T-helper 1 cell treated with Interleukin-12 subunit alpha and Interleukin-12 subunit beta and Interleukin-4 antibody, amounts not matched to agents 30 μg/mL and 1 μg/mL, for 36 hours (primary cell): ENCODE results near the gene MYL2.

Experiments
- H3K27ac Mint-ChIP-seq: one replicate; pipeline ENCODE4 v1.8.0; 2021; ENCODE audit warnings: mild to moderate bottlenecking, mixed read lengths
- H3K27me3 Mint-ChIP-seq: one replicate; pipeline ENCODE4 v1.8.0; 2021; ENCODE audit warnings: low read depth, mixed read lengths
- H3K36me3 Mint-ChIP-seq: one replicate; pipeline ENCODE4 v1.8.0; 2021; ENCODE audit warnings: low read depth, mixed read lengths
- H3K4me1 Mint-ChIP-seq: one replicate; pipeline ENCODE4 v1.8.0; 2021; ENCODE audit warnings: low read depth, mixed read lengths
- H3K4me3 Mint-ChIP-seq: one replicate; pipeline ENCODE4 v1.8.0; 2021; ENCODE audit warnings: mild to moderate bottlenecking, moderate library complexity, mixed read lengths
- H3K9me3 Mint-ChIP-seq: one replicate; pipeline ENCODE4 v1.8.0; 2021; ENCODE audit warnings: mixed read lengths

Gene MYL2

GRCh38 chr12:110893956-110894355 is 26.4 kb downstream of the MYL2 start:
- H3K36me3 Mint-ChIP-seq, result no peaks in the 10 kb centered on the region
- no peaks in the 10 kb centered on the region for H3K9me3 Mint-ChIP-seq
- H3K27ac Mint-ChIP-seq, result no peak overlapping the region
- H3K4me3 Mint-ChIP-seq, result no peak overlapping the region
- peaks cover 7% of the 10 kb centered on the region for H3K4me1 Mint-ChIP-seq
- peaks cover 26% of the 10 kb centered on the region for H3K27me3 Mint-ChIP-seq

GRCh38 chr12:110889361-110889760 is 31.0 kb downstream of the MYL2 start:
- Mint-ChIP-seq H3K36me3 (no peaks in the 10 kb centered on the region), H3K27me3 (peaks cover 17% of the 10 kb centered on the region), H3K4me3 (no peak overlapping the region), H3K27ac (no peak overlapping the region), H3K9me3 (no peaks in the 10 kb centered on the region), H3K4me1 (peaks cover 6% of the 10 kb centered on the region)

GRCh38 chr12:110888256-110888991 is 32.0 kb downstream of the MYL2 start:
- no peaks in the 10 kb centered on the region for H3K36me3 Mint-ChIP-seq
- H3K27ac Mint-ChIP-seq, result no peak overlapping the region
- no peaks in the 10 kb centered on the region for H3K9me3 Mint-ChIP-seq
- H3K4me1 Mint-ChIP-seq, result peaks cover 4% of the 10 kb centered on the region
- H3K27me3 Mint-ChIP-seq, result peaks cover 10% of the 10 kb centered on the region
- peak overlapping the region; percentile 18 for H3K4me3 Mint-ChIP-seq

- Mint-ChIP-seq H3K36me3 (no peaks in the 10 kb centered on the region), H3K4me1 (peaks cover 4% of the 10 kb centered on the region), H3K27ac (no peak overlapping the region), H3K27me3 (peaks cover 6% of the 10 kb centered on the region), H3K9me3 (no peaks in the 10 kb centered on the region), H3K4me3 (no peak overlapping the region)
These were observed 35.1 kb downstream of the MYL2 start for GRCh38 chr12:110885152-110885840.

GRCh38 chr12:110883251-110883650 is 37.1 kb downstream of the MYL2 start:
- H3K27ac Mint-ChIP-seq, result no peak overlapping the region
- no peaks in the 10 kb centered on the region for H3K9me3 Mint-ChIP-seq
- H3K4me1 Mint-ChIP-seq, result peaks cover 4% of the 10 kb centered on the region
- no peaks in the 10 kb centered on the region for H3K36me3 Mint-ChIP-seq
- H3K27me3 Mint-ChIP-seq, result peaks cover under 1% of the 10 kb centered on the region
- no peak overlapping the region for H3K4me3 Mint-ChIP-seq

- Mint-ChIP-seq H3K36me3 (no peaks in the 10 kb centered on the region), H3K4me3 (no peak overlapping the region), H3K9me3 (no peaks in the 10 kb centered on the region), H3K4me1 (no peaks in the 10 kb centered on the region), H3K27ac (no peak overlapping the region), H3K27me3 (no peaks in the 10 kb centered on the region)
These were observed 39.7 kb downstream of the MYL2 start for GRCh38 chr12:110880651-110881050.

GRCh38 chr12:110874781-110875180 is 45.6 kb downstream of the MYL2 start:
- Mint-ChIP-seq H3K4me1 (no peaks in the 10 kb centered on the region), H3K27me3 (peaks cover 19% of the 10 kb centered on the region), H3K36me3 (no peaks in the 10 kb centered on the region), H3K9me3 (no peaks in the 10 kb centered on the region), H3K27ac (no peak overlapping the region), H3K4me3 (no peak overlapping the region)

GRCh38 chr12:110874351-110874750 is 46.0 kb downstream of the MYL2 start:
- H3K4me1 Mint-ChIP-seq, result no peaks in the 10 kb centered on the region
- H3K4me3 Mint-ChIP-seq, result no peak overlapping the region
- H3K9me3 Mint-ChIP-seq, result no peaks in the 10 kb centered on the region
- H3K27me3 Mint-ChIP-seq, result peaks cover 19% of the 10 kb centered on the region
- H3K27ac Mint-ChIP-seq, result no peak overlapping the region
- H3K36me3 Mint-ChIP-seq, result no peaks in the 10 kb centered on the region

- H3K9me3 Mint-ChIP-seq, result no peaks in the 10 kb centered on the region
- H3K4me1 Mint-ChIP-seq, result no peaks in the 10 kb centered on the region
- peaks cover 19% of the 10 kb centered on the region for H3K27me3 Mint-ChIP-seq
- H3K36me3 Mint-ChIP-seq, result no peaks in the 10 kb centered on the region
- no peak overlapping the region for H3K27ac Mint-ChIP-seq
- no peak overlapping the region for H3K4me3 Mint-ChIP-seq
These were observed 48.3 kb downstream of the MYL2 start for GRCh38 chr12:110872100-110872499.

GRCh38 chr12:110869803-110870202 is 50.6 kb downstream of the MYL2 start:
- Mint-ChIP-seq H3K4me1 (no peaks in the 10 kb centered on the region), H3K27ac (no peak overlapping the region), H3K4me3 (no peak overlapping the region), H3K9me3 (no peaks in the 10 kb centered on the region), H3K36me3 (no peaks in the 10 kb centered on the region), H3K27me3 (peaks cover 12% of the 10 kb centered on the region)

GRCh38 chr12:110869026-110869425 is 51.4 kb downstream of the MYL2 start:
- H3K27ac Mint-ChIP-seq, result no peak overlapping the region
- H3K4me1 Mint-ChIP-seq, result no peaks in the 10 kb centered on the region
- H3K27me3 Mint-ChIP-seq, result peaks cover 10% of the 10 kb centered on the region
- H3K9me3 Mint-ChIP-seq, result no peaks in the 10 kb centered on the region
- H3K4me3 Mint-ChIP-seq, result no peak overlapping the region
- H3K36me3 Mint-ChIP-seq, result no peaks in the 10 kb centered on the region

- H3K4me3 Mint-ChIP-seq, result no peak overlapping the region
- H3K4me1 Mint-ChIP-seq, result no peaks in the 10 kb centered on the region
- no peaks in the 10 kb centered on the region for H3K9me3 Mint-ChIP-seq
- H3K27ac Mint-ChIP-seq, result no peak overlapping the region
- H3K27me3 Mint-ChIP-seq, result no peaks in the 10 kb centered on the region
- H3K36me3 Mint-ChIP-seq, result no peaks in the 10 kb centered on the region
These were observed 54.9 kb downstream of the MYL2 start for GRCh38 chr12:110865521-110865920.

GRCh38 chr12:110863161-110863560 is 57.2 kb downstream of the MYL2 start:
- no peaks in the 10 kb centered on the region for H3K9me3 Mint-ChIP-seq
- H3K27me3 Mint-ChIP-seq, result no peaks in the 10 kb centered on the region
- no peaks in the 10 kb centered on the region for H3K4me1 Mint-ChIP-seq
- H3K4me3 Mint-ChIP-seq, result no peak overlapping the region
- H3K27ac Mint-ChIP-seq, result no peak overlapping the region
- H3K36me3 Mint-ChIP-seq, result no peaks in the 10 kb centered on the region

- no peaks in the 10 kb centered on the region for H3K27me3 Mint-ChIP-seq
- H3K36me3 Mint-ChIP-seq, result no peaks in the 10 kb centered on the region
- no peak overlapping the region for H3K4me3 Mint-ChIP-seq
- no peak overlapping the region for H3K27ac Mint-ChIP-seq
- no peaks in the 10 kb centered on the region for H3K4me1 Mint-ChIP-seq
- H3K9me3 Mint-ChIP-seq, result no peaks in the 10 kb centered on the region
These were observed 58.0 kb downstream of the MYL2 start for GRCh38 chr12:110862329-110862728.

- no peak overlapping the region for H3K4me3 Mint-ChIP-seq
- no peaks in the 10 kb centered on the region for H3K4me1 Mint-ChIP-seq
- H3K27ac Mint-ChIP-seq, result no peak overlapping the region
- no peaks in the 10 kb centered on the region for H3K9me3 Mint-ChIP-seq
- no peaks in the 10 kb centered on the region for H3K36me3 Mint-ChIP-seq
- no peaks in the 10 kb centered on the region for H3K27me3 Mint-ChIP-seq
These were observed 58.6 kb downstream of the MYL2 start for GRCh38 chr12:110861729-110862128.
